GM23338 (cell line): Measurements from ENCODE around the gene UBA3. TPM values are rescaled to one million over a fixed set of nuclear protein-coding genes. Genes with fewer than 3 reads are reported as not detected.

Experiments used
- ATAC-seq: fragments of 200-7000 bp; cut with Tn5 transposase; 3 replicates; pipeline ENCODE4 v1.9.1; 2020
- DNase-seq: peaks from one replicate; pipeline ENCODE4 v3.0.0-alpha.2; 2015; ENCODE audit warnings: low spot score
- H2AFZ ChIP-seq: fragments of 200-600 bp; sonication (generic); 2 replicates; pipeline ENCODE4 v1.8.0; 2016; ENCODE audit warnings: antibody characterized with exemption, mild to moderate bottlenecking, moderate library complexity
- H3F3A ChIP-seq: fragments of 200-600 bp; sonication (generic); replicated peaks from 2 replicates; pipeline ENCODE4 v1.8.0; 2017; ENCODE audit warnings: antibody characterized with exemption, mixed run types, low read depth
- H3K27ac ChIP-seq: fragments of 200-600 bp; sonication (generic); 2 replicates; pipeline ENCODE4 v1.6.1; 2016; ENCODE audit warnings: low read depth
- H3K27me3 ChIP-seq: fragments of 200-600 bp; sonication (generic); 2 replicates; pipeline ENCODE4 v1.8.0; 2016; ENCODE audit warnings: mild to moderate bottlenecking, mixed run types, moderate library complexity; ENCODE audit not compliant: insufficient read depth
- H3K36me3 ChIP-seq: fragments of 200-600 bp; sonication (generic); 2 replicates; pipeline ENCODE4 v1.8.0; 2016; ENCODE audit warnings: mild to moderate bottlenecking; ENCODE audit not compliant: insufficient read depth
- H3K4me1 ChIP-seq: fragments of 200-600 bp; sonication (generic); 2 replicates; pipeline ENCODE4 v1.8.0; 2016; ENCODE audit warnings: mild to moderate bottlenecking, moderate library complexity; ENCODE audit not compliant: insufficient read depth
- H3K4me2 ChIP-seq: fragments of 200-600 bp; sonication (generic); 2 replicates; pipeline ENCODE4 v1.7.1; 2017; ENCODE audit warnings: mixed run types
- H3K4me3 ChIP-seq: fragments of 200-600 bp; sonication (generic); 2 replicates; pipeline ENCODE4 v1.6.1; 2016; ENCODE audit warnings: mixed run types
- H3K79me2 ChIP-seq: fragments of 200-600 bp; sonication (generic); replicated peaks from 2 replicates; pipeline ENCODE4 v1.8.0; 2017; ENCODE audit warnings: mild to moderate bottlenecking; ENCODE audit not compliant: insufficient read depth
- H3K9me2 ChIP-seq: fragments of 200-600 bp; sonication (generic); 2 replicates; pipeline ENCODE4 v1.8.0; 2017; ENCODE audit not compliant: insufficient read depth
- H4K20me1 ChIP-seq: fragments of 200-600 bp; sonication (generic); replicated peaks from 2 replicates; pipeline ENCODE4 v1.8.0; 2017; ENCODE audit warnings: mild to moderate bottlenecking; ENCODE audit not compliant: insufficient read depth
- H3K27ac Mint-ChIP-seq: 2 replicates; pipeline ENCODE4 v1.8.0; 2020; ENCODE audit warnings: inconsistent platforms, mild to moderate bottlenecking, moderate library complexity, mixed read lengths
- H3K27me3 Mint-ChIP-seq: 3 replicates; pipeline ENCODE4 v1.8.0; 2022; ENCODE audit warnings: low read depth, mild to moderate bottlenecking, moderate library complexity, mixed read lengths, inconsistent platforms; ENCODE audit not compliant: insufficient read depth, poor library complexity
- H3K36me3 Mint-ChIP-seq: 3 replicates; pipeline ENCODE4 v1.8.0; 2021; ENCODE audit warnings: low read depth, mild to moderate bottlenecking, inconsistent platforms, moderate library complexity, mixed read lengths
- H3K4me1 Mint-ChIP-seq: 3 replicates; pipeline ENCODE4 v1.8.0; 2020; ENCODE audit warnings: mild to moderate bottlenecking, inconsistent platforms, mixed read lengths
- H3K4me3 Mint-ChIP-seq: 3 replicates; pipeline ENCODE4 v1.8.0; 2021; ENCODE audit warnings: moderate library complexity, mild to moderate bottlenecking, inconsistent platforms, mixed read lengths
- H3K9me3 Mint-ChIP-seq: 3 replicates; pipeline ENCODE4 v1.8.0; 2020; ENCODE audit warnings: moderate library complexity, mild to moderate bottlenecking, inconsistent platforms, mixed read lengths
- EZH2phosphoT487 ChIP-seq: fragments of 200-600 bp; sonication (generic); IDR thresholded peaks from one replicate; pipeline ENCODE4 v1.8.1; 2018; ENCODE audit warnings: antibody characterized with exemption; ENCODE audit not compliant: unreplicated experiment
- JUNB ChIP-seq: IDR thresholded peaks from one replicate; pipeline ENCODE4 v1.6.1; 2016; ENCODE audit warnings: antibody characterized with exemption; ENCODE audit not compliant: unreplicated experiment
- STAT1 ChIP-seq: IDR thresholded peaks from one replicate; pipeline ENCODE4 v1.6.1; 2016; ENCODE audit warnings: antibody characterized with exemption; ENCODE audit not compliant: unreplicated experiment
- ZNF462 ChIP-seq: fragments of 250-450 bp; sonication (Bioruptor Pico); IDR thresholded peaks from 2 replicates; pipeline ENCODE4 v1.5.0; 2020; ENCODE audit warnings: mild to moderate bottlenecking, moderate library complexity
- polyA plus RNA-seq: library from polyadenylated mRNA; unstranded; fragments of >200 nt; fragmentation: Nextera tagmentation; extraction: Ambion mirVana; gene quantifications from 2 replicates; pipeline ENCODE4 v1.2.1, GENCODE V29; 2016
- total RNA-seq: library from RNA; depleted of rRNA; stranded (reverse); fragments of >200 nt; shearing (Covaris generic); gene quantifications from 2 replicates; pipeline ENCODE4 v1.2.3, GENCODE V29; 2014
- TF ChIP-seq, protein P1 (sequence below): IDR thresholded peaks from one replicate; pipeline ENCODE4 v1.6.1; 2018; ENCODE audit warnings: antibody characterized with exemption; ENCODE audit not compliant: unreplicated experiment

The UBA3 gene
- total and polyA plus RNA-seq, 2 experiments from 2014 or later = 53.2 to 85.3 TPM

- no peak overlapping the region for H3K4me3 ChIP-seq
- no peak overlapping the region for H3K4me2 ChIP-seq
- Mint-ChIP-seq H3K27ac (no peak overlapping the region), H3K27me3 (no peaks in the 10 kb centered on the region), H3K9me3 (no peaks in the 10 kb centered on the region), H3K36me3 (no peaks in the 10 kb centered on the region), H3K4me1 (peaks cover 6% of the 10 kb centered on the region; the same call in 2 of the 3 replicates), H3K4me3 (no peak overlapping the region)
- no peaks in the 10 kb centered on the region for H3K9me2 ChIP-seq
- no peaks in the 10 kb centered on the region for H3K36me3 ChIP-seq
- no peaks in the 10 kb centered on the region for H3K27me3 ChIP-seq
- H3K79me2 ChIP-seq = no peaks in the 10 kb centered on the region
- no peak overlapping the region for H3K27ac ChIP-seq
- H4K20me1 ChIP-seq = no peaks in the 10 kb centered on the region
- TF ChIP-seq STAT1 (no peak), ZNF462 (CRISPR knock-in tag) (no peak), EZH2phosphoT487 (no peak), JUNB (no peak)
- TF ChIP-seq, protein P1, sequence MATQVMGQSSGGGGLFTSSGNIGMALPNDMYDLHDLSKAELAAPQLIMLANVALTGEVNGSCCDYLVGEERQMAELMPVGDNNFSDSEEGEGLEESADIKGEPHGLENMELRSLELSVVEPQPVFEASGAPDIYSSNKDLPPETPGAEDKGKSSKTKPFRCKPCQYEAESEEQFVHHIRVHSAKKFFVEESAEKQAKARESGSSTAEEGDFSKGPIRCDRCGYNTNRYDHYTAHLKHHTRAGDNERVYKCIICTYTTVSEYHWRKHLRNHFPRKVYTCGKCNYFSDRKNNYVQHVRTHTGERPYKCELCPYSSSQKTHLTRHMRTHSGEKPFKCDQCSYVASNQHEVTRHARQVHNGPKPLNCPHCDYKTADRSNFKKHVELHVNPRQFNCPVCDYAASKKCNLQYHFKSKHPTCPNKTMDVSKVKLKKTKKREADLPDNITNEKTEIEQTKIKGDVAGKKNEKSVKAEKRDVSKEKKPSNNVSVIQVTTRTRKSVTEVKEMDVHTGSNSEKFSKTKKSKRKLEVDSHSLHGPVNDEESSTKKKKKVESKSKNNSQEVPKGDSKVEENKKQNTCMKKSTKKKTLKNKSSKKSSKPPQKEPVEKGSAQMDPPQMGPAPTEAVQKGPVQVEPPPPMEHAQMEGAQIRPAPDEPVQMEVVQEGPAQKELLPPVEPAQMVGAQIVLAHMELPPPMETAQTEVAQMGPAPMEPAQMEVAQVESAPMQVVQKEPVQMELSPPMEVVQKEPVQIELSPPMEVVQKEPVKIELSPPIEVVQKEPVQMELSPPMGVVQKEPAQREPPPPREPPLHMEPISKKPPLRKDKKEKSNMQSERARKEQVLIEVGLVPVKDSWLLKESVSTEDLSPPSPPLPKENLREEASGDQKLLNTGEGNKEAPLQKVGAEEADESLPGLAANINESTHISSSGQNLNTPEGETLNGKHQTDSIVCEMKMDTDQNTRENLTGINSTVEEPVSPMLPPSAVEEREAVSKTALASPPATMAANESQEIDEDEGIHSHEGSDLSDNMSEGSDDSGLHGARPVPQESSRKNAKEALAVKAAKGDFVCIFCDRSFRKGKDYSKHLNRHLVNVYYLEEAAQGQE = no peak
- peaks cover 3% of the 10 kb centered on the region; the same call in 1 of the 2 replicates for H3K4me1 ChIP-seq
- no peak overlapping the region for H2AFZ ChIP-seq
- H3F3A ChIP-seq = no peaks in the 10 kb centered on the region
- ATAC-seq = no peak
- no peak for DNase-seq
Measured at GRCh38 chr3:69121950-69122349, 41.8 kb upstream of the UBA3 start.
